Panc1 (cell line): ENCODE results near the gene HSPA13. TPM values are rescaled to one million over a fixed set of nuclear protein-coding genes. Genes with fewer than 3 reads are reported as not detected.

Source experiments
- total RNA-seq: library from RNA; stranded (reverse); gene quantifications from one replicate; pipeline ENCODE4 v1.2.1, GENCODE V29; 2021; ENCODE audit not compliant: unreplicated experiment

Gene HSPA13
- total RNA-seq, 1 experiment from 2014 or later, result 30.1 TPM

Other genes starting within 250 kb of the HSPA13 start
- not detected for gene LIPI, start 172.2 kb downstream of the HSPA13 start, total RNA-seq
- gene RBM11, start 167.0 kb downstream of the HSPA13 start, total RNA-seq, result 0.15 TPM
- gene SAMSN1, start 163.2 kb upstream of the HSPA13 start, total RNA-seq, result 0.44 TPM